NCI-H1694 treated with DMSO at 0.1 percent for 48 hours (cell line): ENCODE measurements around the gene C19orf47.

Source experiments
- DNase-seq: peaks from one replicate; lab custom pipeline; 2025; lab: John Stamatoyannopoulos, UW

Gene C19orf47

GRCh38 chr19:40348125-40348913, at the start of gene C19orf47, which contains the start of gene PLD3:
Gene C19orf47, minus strand, starts transcription at chr19:40348397. Its CDS starts 6,540 bp downstream, at chr19:40341857.
Gene PLD3, plus strand, starts transcription at chr19:40348695. Its CDS starts 17,789 bp downstream, at chr19:40366484.
- peak; percentile 97 for DNase-seq

- no peak for DNase-seq
Measured at GRCh38 chr19:40397568-40397906, 49.3 kb upstream of the C19orf47 start.

GRCh38 chr19:40396886-40397567, 48.8 kb upstream of the C19orf47 start:
- no peak for DNase-seq

GRCh38 chr19:40395956-40396355, 47.8 kb upstream of the C19orf47 start:
- no peak for DNase-seq

DNA sequence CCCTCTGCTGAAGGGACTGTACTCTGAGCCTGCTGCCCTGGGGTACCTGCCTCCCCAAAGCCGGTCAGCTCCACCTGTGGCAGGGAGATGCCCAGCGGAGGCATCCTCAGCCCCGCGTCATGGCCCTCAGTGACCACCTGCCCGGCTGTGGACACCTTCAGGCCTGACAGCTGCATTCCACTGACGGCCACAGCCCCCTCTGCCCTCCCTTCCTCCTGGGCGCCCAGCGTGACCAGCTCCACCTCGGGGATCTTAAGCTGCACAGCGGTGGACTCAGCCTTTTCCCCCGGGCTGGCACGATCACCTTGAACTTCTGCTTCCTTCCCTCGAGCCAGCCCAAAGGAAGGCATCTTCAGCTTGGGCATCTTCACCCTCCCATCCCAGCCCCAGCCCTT, 46.6 kb upstream of the C19orf47 start:
- no peak for DNase-seq

DNA sequence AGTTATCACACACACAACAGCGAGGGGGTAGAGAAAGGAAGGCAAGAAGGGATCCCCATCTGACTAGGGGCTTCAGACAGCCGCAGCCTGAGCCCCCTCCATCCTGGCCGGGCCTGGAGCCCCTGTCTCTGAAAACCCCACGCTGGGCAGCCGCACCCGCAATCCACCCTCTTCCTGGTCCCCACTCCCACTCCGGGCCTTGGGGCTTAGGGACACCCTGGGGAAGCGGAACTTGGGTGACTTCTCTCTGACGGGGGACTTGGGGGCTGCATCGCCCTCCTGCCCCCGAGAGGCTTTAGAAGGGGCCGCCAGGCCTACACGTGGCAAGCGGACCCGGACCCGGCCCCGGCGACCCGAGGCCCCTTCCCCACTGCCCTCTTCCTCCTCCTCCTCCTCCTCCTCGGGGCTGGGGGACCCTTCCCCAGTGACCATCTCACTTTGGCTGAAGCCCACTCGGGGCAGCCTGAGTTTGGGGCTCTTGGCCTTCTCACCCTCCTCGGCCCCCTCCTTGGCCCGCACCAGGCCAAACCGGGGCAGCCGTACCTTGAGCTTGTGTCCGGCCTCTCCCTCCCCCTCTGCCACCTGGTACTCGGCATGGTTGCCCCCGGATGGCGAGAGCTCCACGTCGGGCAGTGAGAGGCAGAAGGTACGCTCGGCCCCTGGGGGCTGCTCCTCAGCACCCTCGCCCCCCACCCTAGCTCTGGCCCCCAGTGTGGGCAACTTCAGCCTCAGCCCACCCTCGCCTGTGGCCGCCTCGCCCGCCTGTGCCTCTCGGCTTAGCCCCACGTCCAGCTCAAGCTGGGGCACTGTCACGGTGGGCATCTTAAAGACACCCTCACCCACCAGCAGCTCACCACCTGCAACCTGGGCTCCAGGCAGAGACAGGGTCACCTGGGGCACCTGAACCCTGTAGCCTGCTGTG, 46.0 kb upstream of the C19orf47 start:
- no peak for DNase-seq

DNA sequence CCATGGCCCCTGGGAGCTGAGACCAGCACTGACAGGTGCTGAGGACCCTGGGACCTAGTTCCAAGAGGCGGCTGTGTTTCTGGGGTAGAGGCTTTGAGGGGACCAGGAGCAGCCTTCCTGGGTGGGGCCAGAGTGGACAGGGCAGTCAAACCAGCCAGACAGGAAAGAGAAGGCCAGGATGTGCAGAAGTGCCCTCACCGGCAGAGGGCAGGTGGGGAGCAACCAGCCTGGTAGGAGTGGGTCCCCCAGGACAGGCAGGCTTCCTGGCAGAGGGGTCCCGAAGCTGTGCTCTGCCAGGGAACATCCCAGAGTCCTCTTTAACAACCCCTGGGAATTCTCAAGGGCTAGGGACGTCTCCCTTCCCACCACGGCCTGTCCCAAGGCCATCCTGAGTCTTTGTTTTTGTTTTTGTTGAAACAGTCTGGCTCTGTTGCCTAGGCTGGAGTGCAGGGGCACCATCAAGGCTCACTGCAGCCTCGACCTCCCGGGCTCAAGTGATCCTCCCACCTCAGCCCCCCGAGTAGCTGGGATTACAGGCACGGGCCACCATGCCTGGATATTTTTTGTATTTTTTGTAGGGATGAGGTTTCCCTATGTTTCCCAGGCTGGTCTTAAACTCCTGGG, 44.8 kb upstream of the C19orf47 start:
- DNase-seq: no peak

DNA sequence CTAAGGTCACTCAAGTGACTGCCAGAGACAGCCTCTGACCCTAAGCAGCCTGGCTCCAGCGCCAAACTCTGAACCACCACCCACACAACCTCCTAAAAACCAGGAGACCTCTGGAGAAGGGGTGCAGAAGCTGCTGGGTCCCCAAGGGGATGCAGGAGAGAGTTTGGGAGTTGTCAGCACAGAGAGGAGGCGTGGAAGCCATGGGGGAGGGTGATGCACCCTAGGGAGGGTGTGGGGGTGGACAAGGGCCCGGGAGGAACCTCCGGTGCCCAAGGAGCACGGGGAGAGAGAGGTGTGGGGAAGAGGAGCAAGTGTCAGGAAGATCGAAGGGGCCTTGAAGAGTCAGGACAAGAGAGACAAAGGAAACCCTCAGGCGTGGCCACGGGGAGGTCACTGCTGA, 43.9 kb upstream of the C19orf47 start:
- no peak for DNase-seq

DNA sequence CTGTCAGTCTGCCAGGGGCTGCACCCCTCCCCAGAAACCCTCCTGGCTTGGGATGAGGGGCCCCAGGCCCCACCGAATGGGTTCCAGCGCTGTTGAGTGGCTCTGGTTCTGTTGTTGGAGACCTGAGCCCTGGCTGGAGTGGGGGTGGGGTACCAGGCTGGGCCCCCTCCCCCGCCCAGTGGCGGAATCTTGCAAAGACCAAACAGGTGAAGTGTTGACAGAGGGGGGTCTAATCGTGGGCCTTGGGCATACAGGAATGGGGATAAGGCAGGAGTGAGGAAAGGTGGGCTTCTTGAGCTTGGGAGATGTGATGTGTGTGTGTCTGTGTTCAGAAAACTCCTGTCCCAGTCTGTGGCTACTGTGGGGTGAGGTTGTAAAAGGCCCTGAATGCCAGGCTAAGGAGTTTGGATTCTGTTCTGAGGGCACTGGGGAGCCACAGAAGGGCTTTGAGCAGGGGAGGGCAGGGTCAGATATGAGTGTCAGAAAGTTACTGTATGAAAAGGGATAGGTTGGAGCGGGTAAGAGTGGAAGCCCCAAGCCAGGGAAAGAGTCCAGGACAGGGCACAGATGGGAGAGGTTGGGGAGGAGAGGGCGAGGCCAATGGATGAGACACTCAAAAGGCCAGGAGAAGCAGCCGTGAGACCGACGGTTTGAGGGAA, 42.0 kb upstream of the C19orf47 start, which contains the start of gene HIPK4:
Gene HIPK4, minus strand, starts transcription at position 98 of the 659 bp plus-strand sequence. CDS start 279 bp downstream, outside the sequence.
- DNase-seq: no peak

- DNase-seq: no peak
Measured at GRCh38 chr19:40389404-40390083, 41.3 kb upstream of the C19orf47 start.

DNA sequence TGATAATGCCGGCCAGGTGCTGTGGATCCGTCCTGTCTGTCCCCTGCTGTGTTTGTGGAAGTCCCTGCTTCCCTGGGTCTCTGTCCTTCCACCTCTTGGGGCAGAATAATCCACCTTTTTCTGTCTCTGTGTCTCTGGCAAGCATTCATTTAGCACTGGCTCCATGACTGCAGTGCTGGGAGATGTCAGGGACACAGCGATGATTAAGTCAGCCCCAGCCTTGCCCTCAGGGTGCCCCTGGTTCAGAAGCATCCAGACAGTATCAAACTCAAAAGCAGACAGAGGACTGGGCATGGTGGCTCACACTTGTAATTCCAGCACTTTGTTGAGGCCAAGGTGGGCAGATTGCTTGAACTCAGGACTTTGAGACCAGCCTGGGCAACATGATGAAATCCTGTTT, 40.3 kb upstream of the C19orf47 start:
- no peak for DNase-seq

DNA sequence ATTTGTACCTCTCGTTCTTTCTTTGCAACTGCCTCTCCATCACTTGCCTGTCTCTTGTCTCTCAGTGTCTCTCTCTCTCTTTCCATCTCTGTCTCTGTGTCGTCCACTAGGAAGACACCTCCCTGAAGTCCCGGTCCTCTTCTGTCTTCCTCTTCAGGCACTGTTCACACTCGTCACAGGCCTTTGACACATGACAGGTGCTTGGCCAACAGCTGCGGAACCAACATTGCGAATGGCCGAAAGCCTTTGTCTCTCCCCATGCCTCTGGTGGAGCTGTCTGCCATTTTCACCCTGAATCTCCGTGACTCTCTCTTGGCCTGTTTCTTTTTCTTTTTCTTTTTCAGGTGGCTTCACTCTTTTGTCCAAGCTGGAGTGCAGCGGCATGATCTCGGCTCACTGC, 39.0 kb upstream of the C19orf47 start:
- DNase-seq: no peak

DNA sequence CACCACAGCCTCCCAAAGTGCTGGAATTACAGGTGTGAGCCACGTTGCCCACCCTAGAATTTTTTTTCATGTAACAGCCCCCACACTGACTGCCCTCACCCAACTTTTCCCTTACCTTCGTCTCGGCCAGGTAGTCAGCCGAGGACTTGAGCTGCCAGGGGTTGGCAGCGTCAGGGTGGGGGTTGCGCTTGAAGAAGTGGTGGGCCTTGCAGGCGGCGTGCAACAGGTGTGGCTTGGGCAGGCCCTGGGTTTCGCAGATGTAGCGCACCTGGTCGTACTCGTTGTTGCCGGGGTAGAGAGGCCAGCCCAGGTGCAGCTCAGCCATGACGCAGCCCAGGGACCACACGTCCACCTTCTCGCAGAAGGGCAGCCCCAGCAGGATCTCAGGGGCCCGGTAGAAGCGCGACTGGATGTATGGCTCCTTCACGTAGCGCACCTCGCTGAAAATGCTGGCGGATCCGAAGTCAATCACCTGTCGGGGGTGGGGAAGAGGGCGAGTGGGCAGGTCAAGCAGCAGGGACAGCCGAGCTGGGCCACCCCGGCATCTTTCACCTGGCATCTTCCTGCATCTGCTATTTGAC, 35.6 kb upstream of the C19orf47 start:
- DNase-seq: no peak

DNA sequence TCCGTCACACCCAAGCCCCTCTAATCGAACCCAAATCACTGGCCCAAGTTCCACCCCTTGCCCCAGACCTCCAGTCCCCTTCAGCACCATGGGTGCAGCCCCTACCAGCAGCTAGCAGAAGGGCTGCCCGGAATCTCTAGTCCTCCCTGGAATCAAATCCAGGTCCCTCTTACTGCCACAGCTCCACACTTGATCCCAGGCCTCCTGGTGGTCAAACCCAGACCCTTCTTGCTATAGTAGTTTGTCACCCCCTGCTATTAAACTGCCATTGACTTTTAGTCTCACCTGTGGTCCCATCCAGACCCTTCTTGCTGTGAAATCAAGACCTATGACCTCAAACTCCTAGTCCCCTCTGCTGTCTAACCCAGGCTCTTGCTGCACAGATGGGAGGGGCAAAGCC, 33.1 kb upstream of the C19orf47 start:
- no peak for DNase-seq

DNA sequence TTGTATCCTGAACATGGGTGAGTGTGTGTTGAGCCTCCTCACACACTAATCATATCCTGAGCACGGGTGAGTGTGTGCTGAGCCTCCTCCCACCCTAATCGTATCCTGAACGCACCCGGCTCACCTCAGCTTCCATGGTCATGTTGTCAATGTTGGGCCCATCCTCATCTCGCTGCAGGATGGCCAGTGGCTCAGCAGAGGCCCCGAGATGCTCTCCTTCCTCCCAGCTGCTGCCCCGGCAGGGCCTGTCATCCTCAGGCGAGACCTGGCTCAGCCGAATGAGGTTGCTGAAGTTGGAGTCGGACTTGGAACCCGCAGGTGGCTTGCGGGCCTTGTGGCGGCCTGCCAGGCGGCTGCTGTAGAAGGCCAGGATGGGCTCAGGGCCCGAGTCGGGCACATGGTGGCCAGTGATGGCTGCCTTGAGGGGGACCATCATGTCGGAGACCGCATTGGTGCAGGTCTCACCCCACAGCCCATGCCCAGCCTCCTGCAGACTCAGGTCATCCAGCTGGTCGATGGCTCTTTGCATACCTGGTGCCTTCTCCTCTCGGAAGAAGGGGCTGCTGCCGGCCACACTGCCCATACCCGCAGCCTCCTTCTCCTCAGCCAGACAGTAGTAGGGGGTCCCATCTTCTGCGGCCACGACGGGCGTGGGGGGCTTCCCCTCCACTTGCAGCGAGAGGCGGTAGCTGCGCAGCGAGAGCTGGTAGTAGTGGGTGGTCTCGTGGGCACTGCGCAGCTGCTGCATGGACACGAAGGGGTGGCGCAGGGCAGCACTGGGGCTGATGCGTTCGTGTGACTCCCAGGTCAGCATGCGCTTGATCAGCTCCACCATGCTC, 32.2 kb upstream of the C19orf47 start:
- DNase-seq: no peak

DNA sequence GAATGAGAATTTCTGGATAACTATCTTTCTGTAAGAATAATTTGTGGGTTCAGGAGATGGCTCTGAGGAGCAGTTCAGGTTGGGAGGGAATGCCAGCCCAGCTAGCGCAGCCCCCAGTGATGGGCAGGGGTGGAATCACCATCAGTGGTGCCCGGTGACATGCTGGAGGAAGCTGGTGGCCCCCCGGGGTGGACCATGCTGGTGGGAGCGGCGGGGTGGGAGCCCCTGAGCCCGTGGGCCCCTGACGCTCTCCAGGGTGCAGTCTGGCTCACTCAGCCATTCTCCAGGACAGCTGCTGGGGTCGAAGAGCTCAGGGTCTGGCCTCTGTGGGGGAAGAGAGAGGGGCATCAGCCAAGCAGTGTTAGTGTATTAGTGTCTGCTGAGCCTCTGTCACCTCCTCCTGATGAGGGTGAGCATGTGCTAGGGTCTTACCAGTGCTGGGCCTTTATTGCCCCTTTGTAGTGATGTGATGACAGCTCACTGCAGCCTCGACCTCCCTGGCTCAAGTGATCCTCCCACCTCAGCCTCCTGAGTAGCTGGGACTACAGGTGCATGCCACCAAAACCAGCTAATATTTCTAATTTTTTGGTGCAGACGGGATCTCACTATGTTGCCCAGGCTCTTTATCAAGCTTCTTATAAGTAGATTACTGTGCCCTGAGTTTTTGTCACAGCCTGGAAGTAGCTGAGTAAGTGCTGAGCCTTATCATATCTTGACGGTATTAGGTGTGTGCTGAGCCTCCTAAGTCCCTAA, 31.4 kb upstream of the C19orf47 start:
- DNase-seq: no peak

DNA sequence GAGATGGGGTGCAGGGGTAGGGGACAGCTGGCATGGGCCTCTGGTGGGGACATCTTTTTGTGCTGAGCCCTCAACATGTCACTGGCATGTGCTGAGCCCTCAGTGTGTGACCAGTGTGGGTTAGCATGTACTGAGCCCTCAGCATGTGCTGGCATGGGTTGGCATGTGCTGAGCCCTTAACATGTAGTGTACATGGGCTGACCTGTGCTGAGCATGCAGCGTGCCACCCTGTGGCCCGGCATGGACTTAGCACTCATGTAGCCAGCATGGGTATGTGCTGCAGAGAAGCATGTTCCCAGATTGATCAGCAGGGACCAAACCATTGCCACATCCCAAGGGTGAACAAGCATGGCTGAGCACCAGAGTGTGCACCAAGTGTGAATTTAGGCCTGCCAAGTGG, 30.3 kb upstream of the C19orf47 start:
- DNase-seq: no peak

DNA sequence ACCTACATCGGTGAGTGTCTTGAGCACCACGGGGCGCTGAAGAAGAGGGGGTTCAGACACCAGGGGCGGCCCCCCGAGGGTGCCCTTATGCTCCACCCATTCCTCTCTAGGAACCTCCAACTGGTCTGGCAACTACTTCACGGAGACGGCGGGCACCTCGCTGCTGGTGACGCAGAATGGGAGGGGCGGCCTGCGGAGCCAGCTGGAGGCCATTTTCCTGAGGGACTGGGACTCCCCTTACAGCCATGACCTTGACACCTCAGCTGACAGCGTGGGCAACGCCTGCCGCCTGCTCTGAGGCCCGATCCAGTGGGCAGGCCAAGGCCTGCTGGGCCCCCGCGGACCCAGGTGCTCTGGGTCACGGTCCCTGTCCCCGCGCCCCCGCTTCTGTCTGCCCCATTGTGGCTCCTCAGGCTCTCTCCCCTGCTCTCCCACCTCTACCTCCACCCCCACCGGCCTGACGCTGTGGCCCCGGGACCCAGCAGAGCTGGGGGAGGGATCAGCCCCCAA, 29.7 kb upstream of the C19orf47 start:
- DNase-seq: no peak
